ENCODE data around the gene ZNF335.
"Not testable (repeated sequence)": the region's sequence is repeated elsewhere in the genome, so short reads cannot be mapped to it uniquely, and the experiment has no call there.

The ZNF335 gene

DNA sequence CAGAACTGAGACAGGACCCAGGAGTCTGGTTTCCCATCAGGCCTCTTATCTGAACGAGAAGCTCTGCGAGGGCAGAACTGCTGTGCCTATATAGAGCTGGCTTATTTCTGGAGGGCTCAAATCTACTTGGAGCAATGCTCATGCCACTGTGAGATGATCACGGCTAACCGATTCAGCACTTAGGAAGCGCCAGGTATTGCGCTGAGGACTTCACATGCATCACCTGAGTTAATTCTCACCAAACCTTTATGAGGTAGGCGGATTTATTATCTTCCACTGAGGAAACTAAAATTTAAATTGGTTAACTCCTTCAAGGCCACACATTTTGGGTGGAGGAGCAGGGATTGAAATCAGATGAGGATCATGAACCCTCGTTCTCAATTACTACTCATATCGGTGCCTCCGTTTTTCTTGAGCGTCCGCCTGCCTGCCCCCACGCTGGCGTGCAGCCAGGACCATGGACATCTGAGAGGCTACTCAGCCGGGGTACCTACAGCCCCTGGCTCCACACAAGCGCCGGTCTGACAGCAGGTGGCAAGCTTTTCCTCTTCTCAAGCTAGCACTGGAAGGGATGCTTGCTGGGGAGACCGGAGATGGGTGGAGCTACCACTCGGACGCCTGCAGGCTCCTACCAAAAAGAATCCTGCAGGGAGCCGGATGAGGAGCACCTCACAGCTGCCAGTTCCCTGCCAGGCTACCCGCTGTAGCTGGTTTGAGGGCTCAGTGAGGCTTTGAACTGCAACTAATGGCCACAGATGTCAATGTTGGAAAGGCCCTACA lies 38.5 kb downstream of the ZNF335 start:
- DNase-seq, result peak; percentile 93 to 97

GRCh38 chr20:45931680-45932079 lies 40.3 kb downstream of the ZNF335 start:
- DNase-seq, result not testable (repeated sequence)

DNA sequence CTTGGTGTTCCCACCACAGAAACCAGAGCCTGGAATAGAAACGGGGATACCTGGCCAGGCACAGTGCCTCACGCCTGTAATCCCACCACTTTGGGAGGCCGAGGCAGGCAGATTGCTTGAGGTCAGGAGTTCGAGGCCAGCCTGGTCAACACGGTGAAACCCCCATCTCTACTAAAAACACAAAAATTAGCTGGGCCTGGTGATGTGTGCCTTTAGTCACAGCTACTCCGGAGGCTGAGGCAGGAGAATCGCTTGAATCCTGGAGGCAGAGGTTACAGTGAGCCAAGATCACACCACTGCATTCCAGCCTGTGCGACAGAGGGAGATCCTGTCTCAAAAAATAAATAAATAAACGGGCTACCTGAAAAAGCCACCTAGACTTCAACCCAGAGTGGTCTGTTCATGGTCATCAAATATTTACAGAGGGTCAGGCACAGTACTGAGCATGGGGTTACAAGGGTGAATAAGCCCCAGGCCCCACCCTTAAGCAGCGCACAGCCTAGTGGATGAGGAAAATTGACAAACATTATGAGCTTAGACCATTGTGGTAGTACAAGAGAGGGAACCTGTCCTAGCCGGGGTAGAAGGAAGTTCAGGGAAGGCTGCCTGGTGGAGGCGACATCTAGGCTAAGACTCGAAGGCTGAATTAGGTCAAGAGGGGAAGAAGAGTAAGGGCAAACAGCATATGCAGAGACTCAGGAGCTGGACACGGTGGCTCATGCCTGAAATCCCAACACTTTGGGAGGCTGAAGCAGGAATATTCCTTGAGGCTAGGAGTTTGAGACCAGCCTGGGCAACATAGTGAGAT lies 44.7 kb downstream of the ZNF335 start:
- no peak for DNase-seq

DNA sequence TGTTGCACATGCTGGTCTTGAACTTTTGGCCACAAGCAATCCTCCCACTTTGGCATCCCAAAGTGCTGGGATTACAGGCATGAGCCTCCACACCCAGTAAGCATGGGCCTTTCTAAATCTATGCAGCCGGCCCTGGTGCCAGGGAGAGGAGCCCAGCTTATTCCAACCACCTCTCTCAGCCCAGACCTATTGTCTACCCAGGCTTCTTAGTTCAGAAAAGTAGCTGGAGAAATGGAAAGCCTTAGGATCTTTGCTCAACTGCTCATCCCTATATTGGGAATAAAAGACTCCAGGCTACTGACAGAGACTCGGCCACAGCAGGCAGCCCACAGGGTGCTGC lies 45.3 kb downstream of the ZNF335 start:
- no peak for DNase-seq

GRCh38 chr20:45925821-45926506 lies 46.0 kb downstream of the ZNF335 start:
- DNase-seq, result no peak

DNA sequence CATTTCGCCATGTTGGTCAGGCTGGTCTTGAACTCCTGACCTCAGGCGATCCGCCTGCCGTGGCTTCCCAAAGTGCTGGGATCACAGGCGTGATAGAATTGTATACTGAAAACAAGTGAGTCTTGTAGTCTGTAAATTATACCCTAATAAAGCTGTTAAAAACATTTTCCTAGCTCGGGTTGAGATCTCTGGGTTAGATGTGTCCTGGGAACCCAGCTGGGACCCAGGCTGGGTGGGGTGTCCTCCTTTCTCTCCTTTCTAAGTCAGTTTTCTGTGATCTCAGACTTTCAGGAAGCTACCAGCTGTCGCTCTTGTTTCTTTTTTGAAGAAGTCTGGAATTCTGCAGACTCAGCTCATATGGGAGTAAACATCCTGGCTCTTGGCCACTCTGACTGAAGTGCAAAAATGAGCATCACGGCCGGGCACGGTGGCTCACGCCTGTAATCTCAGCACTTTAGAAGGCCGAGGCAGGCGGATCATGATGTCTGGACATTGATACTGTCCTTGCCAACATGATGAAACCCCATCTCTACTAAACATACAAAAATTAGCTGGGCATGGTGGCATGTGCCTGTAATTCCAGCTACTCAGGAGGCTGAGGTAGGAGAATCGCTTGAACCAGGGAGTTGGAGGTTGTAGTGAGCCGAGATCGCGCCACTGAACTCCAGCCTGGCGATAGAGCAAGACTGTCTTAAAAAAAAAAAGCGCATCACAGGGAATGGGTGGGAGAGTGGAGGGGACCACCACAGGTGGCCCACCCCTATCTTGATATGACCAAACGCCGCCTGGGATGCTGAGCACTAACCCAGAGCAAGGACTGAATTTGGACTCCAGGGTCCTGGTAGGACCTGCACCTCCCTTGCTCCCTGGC lies 47.4 kb downstream of the ZNF335 start:
- DNase-seq, result no peak

DNA sequence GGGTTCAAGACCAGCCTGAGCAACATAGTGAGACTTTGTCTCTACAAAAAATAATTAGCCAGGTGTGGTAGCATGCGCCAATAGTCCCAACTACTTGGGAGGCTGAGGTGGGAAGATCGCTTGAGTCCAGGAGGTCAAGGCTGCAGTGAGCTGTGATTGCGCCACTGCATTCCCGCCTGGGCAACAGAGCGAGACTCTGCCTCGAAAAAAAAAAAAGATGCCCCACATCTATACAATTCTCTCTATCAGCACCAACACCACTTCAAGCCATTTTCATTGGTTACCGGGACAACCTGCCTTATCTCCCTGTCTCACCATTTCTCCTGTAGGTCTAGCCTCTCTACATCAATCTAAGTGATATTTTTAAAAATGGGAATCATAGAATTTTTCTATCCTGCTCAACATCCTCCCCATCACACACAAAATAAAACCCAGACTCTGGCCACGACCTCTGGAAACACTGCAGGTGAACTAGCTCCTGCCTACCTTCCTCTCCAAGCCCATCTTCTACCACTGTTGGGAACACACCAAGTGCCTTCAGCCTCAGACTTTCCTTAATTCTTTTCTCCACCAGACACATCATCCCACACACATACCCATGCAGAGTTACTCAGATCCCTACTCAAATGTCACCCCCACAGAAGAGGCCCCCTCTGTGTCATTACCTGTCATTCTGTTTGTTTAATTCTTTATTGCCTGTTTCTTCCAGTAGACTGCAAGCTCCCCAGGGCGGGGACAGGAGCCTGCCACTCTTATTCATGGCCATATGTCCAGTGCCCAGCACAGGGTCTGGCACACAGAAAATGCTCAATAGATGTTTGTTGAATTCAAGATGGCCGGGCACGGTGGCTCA lies 50.4 kb downstream of the ZNF335 start:
- no peak for DNase-seq

DNA sequence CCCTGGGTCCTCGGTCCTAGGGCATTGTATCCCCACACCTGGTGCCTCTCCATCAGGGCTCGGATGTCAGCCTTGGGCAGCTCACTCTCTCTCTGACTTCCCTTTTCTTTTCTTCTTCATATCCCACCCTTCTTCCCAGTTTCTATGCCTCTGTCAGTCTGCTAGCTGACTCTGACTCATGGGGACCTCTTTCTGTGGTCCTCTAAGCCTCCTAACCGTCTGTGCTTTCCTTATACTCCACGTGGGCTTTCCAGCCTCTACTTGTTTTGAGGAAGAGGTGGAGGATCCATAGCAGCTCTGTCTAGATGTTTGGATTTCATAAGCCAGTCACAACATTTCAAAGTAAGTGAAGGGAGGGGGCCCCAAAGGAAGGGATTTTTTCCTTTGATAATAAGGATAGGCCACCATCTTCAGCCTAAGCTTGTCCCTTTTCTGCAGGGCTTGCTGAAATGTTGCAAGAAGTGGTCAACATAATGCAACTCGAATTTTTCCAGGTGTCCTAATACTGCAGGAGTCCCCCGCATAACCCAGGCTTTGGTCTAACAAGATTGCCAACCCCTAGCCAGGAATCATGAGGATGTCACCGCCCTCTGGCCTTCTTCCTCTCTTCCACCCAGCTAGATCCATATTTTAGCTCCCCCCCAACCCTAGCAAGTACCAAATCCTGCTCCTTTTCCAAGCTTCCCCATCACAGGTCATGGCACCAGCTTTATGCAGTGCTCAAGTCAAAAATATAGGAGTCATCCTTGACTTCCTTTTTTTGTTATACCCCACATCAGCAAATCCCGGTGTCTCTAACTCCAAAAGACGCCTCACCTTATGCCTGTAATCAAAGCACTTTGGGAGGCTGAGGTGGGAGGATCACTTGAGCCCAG lies 51.3 kb downstream of the ZNF335 start:
- no peak for DNase-seq

GRCh38 chr20:45919542-45920399 lies 52.2 kb downstream of the ZNF335 start:
- DNase-seq, result no peak

- DNase-seq, result no peak
Observed at GRCh38 chr20:45918779-45919537, 53.0 kb downstream of the ZNF335 start.

GRCh38 chr20:45918182-45918737 lies 53.7 kb downstream of the ZNF335 start:
- no peak for DNase-seq

DNA sequence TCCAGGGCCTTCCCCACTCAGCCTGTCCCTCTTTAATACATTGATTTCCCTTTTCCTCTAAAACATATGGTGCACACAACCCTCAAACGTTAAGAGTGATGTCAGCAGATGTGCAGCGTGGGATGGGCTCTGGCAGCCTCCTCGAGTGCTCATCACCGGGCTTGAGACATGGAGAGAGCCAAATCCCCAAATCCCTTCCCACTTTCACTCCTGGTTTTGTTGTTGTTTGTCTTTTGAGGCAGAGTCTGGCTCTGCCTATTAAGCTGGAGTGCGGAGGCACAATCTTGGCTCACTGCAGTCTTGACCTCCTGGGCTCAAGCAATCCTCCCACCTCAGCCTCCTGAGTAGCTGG lies 54.2 kb downstream of the ZNF335 start:
- no peak for DNase-seq

DNA sequence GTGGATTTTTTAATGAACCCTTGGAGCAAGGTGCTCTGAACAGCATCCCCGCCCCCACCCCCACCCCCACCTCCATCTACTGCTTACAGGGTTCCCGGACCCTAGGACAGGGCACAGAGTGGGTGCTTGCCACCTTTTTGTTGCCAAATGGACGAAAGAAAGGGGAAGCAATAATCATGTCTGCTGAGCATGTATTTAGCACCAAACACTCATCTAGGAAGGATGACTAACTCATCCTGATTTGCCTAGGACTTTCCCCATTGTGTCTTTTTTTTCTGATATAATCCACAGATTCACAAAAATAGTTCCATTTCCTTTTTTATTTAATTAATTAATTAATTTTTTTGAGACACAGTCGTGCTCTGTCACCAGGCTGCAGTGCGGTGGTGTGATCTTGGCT lies 58.9 kb downstream of the ZNF335 start:
- no peak for DNase-seq

DNA sequence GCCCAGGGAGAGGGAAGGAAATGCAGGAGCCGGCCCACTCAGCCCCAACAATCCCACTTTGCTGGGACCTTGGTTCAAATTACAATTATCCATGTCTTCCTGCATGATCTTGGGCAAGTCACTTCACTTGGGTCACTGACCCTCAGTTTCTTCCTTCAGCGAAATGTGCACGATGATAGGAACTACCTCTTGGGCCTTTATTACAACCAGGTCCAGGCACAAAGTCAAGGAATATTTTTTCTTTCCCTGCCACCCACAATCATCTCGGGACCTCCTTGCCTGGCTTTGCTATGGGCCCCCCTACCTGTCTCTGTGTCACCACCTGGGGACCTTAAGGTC lies 59.7 kb downstream of the ZNF335 start:
- no peak for DNase-seq

- DNase-seq, result no peak
Observed at GRCh38 chr20:45911486-45912343, 60.3 kb downstream of the ZNF335 start, which contains the start of gene PLTP. TSS of gene PLTP (minus strand) at chr20:45912155. CDS start at chr20:45911452, 703 bp downstream.

GRCh38 chr20:45910670-45911485 lies 61.1 kb downstream of the ZNF335 start:
- DNase-seq, result peak; percentile 49 to 66
